ENCODE data around the gene NTN5. TPM values are rescaled to one million over a fixed set of nuclear protein-coding genes. Genes with fewer than 3 reads are reported as not detected.

NTN5 gene
- total and polyA plus RNA-seq, 2 experiments from 2014 or later: 0.52 to 0.94 TPM

DNA sequence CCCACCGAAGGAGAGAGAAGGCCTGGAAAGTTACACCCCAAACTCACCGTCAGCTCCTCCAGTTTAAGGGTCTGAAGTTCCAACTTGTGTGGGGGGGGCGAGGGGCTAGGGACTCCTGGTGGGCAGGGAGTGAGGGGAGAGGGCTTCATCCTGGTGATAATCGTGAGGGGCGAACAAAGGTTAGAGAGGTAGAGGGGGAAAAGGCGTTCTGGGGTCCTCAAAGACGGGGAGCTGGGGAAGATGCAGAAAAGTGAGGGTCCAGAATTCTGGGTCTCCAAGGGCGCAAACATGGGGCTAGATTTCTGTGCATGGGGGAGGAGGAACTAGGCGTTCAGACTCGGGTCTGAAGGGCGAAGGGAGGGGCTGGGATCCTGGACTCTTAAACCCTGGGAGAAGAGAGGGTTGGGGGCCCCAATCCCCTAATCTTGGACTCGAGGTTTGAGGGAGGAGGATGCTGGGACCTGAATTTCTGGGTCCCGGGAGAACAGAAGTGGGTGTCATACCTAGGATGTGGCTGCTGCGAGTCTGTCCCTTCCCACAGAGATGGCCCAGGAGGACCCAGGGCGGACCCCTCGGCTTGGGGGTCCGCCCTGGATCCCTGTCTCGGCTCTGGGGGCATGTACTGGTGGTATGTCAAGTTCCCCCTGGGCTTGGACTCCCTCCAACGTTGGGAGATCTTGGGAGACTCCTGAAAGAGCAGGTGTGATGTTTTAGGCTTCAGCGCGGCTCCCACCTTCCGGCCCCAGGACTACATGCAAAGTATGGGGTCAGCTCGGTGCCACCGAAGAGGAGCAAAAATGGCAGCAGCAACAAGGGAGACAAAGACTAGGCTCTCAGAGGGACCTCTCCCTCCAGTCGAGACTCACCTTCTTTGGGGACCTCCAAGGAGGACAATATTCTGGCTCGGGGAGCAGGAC lies 42.2 kb upstream of the NTN5 start:
- H3K9me2 ChIP-seq (ENCODE audit: insufficient read depth): no peaks in the 10 kb centered on the region
- no peaks in the 10 kb centered on the region for H3K79me2 ChIP-seq (replicated peaks; ENCODE audit: insufficient read depth)
- no peaks in the 10 kb centered on the region for H3K36me3 ChIP-seq (ENCODE audit: insufficient read depth)
- Mint-ChIP-seq H3K36me3 (ENCODE audit: low read depth) (peaks cover 7% of the 10 kb centered on the region; the same call in 2 of the 3 replicates), H3K4me1 (peaks cover 38% of the 10 kb centered on the region), H3K4me3 (peak overlapping the region; percentile 87), H3K27ac (peak overlapping the region; percentile 40), H3K27me3 (ENCODE audit: insufficient read depth, low read depth, poor library complexity) (peaks cover 25% of the 10 kb centered on the region), H3K9me3 (peaks cover 12% of the 10 kb centered on the region; the same call in 2 of the 3 replicates)
- DNase-seq (ENCODE audit: low spot score) (no peak), ATAC-seq (no peak)
- H3K4me3 ChIP-seq: peak overlapping the region; percentile 85
- H3K27ac ChIP-seq (ENCODE audit: low read depth): peak overlapping the region; percentile 78; the same call in 1 of the 2 replicates
- H4K20me1 ChIP-seq (replicated peaks; ENCODE audit: insufficient read depth): no peaks in the 10 kb centered on the region
- H3K27me3 ChIP-seq (ENCODE audit: insufficient read depth): no peaks in the 10 kb centered on the region
- H3F3A ChIP-seq (replicated peaks; ENCODE audit: low read depth): peaks cover 10% of the 10 kb centered on the region; the same call in 1 of the 2 replicates
- TF ChIP-seq, protein P1, sequence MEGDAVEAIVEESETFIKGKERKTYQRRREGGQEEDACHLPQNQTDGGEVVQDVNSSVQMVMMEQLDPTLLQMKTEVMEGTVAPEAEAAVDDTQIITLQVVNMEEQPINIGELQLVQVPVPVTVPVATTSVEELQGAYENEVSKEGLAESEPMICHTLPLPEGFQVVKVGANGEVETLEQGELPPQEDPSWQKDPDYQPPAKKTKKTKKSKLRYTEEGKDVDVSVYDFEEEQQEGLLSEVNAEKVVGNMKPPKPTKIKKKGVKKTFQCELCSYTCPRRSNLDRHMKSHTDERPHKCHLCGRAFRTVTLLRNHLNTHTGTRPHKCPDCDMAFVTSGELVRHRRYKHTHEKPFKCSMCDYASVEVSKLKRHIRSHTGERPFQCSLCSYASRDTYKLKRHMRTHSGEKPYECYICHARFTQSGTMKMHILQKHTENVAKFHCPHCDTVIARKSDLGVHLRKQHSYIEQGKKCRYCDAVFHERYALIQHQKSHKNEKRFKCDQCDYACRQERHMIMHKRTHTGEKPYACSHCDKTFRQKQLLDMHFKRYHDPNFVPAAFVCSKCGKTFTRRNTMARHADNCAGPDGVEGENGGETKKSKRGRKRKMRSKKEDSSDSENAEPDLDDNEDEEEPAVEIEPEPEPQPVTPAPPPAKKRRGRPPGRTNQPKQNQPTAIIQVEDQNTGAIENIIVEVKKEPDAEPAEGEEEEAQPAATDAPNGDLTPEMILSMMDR (conservative IDR thresholded peaks at IDR 0.05; ENCODE audit: low read depth in 2 of 2): no peak
- TF ChIP-seq, protein P2, sequence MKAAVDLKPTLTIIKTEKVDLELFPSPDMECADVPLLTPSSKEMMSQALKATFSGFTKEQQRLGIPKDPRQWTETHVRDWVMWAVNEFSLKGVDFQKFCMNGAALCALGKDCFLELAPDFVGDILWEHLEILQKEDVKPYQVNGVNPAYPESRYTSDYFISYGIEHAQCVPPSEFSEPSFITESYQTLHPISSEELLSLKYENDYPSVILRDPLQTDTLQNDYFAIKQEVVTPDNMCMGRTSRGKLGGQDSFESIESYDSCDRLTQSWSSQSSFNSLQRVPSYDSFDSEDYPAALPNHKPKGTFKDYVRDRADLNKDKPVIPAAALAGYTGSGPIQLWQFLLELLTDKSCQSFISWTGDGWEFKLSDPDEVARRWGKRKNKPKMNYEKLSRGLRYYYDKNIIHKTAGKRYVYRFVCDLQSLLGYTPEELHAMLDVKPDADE (IDR thresholded peaks at IDR 0.05): no peak
- TF ChIP-seq EZH2 (IDR thresholded peaks at IDR 0.05; ENCODE audit: low read depth, unreplicated experiment): no peak
- H2AFZ ChIP-seq: 0 out of 2 replicates have a peak overlapping the region, but pooled peaks have one; percentile 45
- peak overlapping the region; percentile 90 for H3K4me2 ChIP-seq
- peaks cover 41% of the 10 kb centered on the region for H3K4me1 ChIP-seq (ENCODE audit: insufficient read depth)

DNA sequence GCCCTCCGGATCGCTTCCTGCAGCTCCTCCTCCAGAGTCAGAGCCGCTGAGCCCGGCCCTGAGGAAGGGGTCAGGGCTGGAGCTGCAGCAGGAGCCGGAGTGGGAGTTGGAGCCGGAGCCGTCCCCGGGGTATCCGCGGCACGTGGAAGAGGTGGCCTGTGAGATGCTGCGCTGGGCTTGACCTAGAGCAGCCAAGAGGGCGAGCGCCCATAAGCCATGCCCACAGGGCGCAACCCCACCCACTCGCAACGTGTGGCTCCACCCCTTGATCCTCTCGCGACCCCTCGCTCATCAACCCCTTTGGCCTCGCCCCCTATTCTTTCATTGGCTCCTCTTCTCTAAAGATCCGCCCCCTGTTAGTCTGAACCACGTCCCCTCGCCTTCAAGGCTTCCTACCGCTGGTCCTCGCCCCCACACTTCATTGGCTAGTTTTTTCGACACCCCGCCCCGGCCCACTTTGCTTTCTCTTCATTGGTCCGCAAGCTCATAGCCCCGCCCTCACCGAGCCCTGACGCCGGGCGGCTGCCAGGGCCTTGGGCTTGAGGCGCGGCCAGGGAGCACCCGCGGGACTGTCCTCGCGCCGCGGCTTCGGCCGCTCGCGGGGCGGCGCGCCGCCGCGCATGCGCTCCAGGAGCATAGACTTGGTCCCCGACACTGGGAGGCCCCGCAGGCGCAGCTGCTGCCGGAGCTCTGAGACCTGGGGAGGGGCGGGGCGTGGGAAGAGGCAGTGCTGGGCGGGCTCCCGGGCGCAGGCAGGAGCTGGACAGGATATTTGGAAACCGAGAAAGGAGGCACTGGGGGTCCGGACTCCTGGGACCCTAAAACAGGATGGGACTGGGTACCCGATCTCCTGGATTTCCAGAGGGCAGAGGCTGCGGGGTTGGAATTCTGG lies 41.3 kb upstream of the NTN5 start:
- no peak overlapping the region for H3K27ac Mint-ChIP-seq
- Histone ChIP-seq H3K4me3 (peak overlapping the region; percentile 85), H3K4me1 (ENCODE audit: insufficient read depth) (peaks cover 33% of the 10 kb centered on the region), H3K27me3 (ENCODE audit: insufficient read depth) (no peaks in the 10 kb centered on the region), H3K4me2 (peak overlapping the region; percentile 92), H3K9me2 (ENCODE audit: insufficient read depth) (no peaks in the 10 kb centered on the region), H3K36me3 (ENCODE audit: insufficient read depth) (no peaks in the 10 kb centered on the region), H3K79me2 (replicated peaks; ENCODE audit: insufficient read depth) (no peaks in the 10 kb centered on the region), H3F3A (replicated peaks; ENCODE audit: low read depth) (peaks cover 10% of the 10 kb centered on the region; the same call in 1 of the 2 replicates), H2AFZ (peak overlapping the region; percentile 54; the same call in 1 of the 2 replicates), H4K20me1 (replicated peaks; ENCODE audit: insufficient read depth) (no peaks in the 10 kb centered on the region), H3K27ac (ENCODE audit: low read depth) (peak overlapping the region; percentile 78; the same call in 1 of the 2 replicates)
- H3K27me3 Mint-ChIP-seq (ENCODE audit: insufficient read depth, low read depth, poor library complexity): peaks cover 24% of the 10 kb centered on the region
- peaks cover 7% of the 10 kb centered on the region; the same call in 2 of the 3 replicates for H3K36me3 Mint-ChIP-seq (ENCODE audit: low read depth)
- ATAC-seq (peak; percentile 82), DNase-seq (ENCODE audit: low spot score) (peak; percentile 100)
- H3K4me3 Mint-ChIP-seq: peak overlapping the region; percentile 87
- TF ChIP-seq CREB1 (CRISPR knock-in tag; IDR thresholded peaks at IDR 0.05; ENCODE audit: low read depth) (peak; percentile 47; the same call in 1 of the 2 replicates), POLR2AphosphoS5 (IDR thresholded peaks at IDR 0.05; ENCODE audit: low read depth) (peak; percentile 57)
- TF ChIP-seq, protein P2 (IDR thresholded peaks at IDR 0.05): no peak
- H3K4me1 Mint-ChIP-seq: peaks cover 32% of the 10 kb centered on the region
- peaks cover 10% of the 10 kb centered on the region; the same call in 2 of the 3 replicates for H3K9me3 Mint-ChIP-seq
